Measurements from ENCODE around the gene INPP4A. TPM values are rescaled to one million over a fixed set of nuclear protein-coding genes. Genes with fewer than 3 reads are reported as not detected.

INPP4A gene
- total and polyA plus RNA-seq, 10 of the 15 experiments (the other 5 are each of a cell fraction or from before 2014, with no cell fraction given): 4.7 to 62.3 (median 36.9) TPM

DNA sequence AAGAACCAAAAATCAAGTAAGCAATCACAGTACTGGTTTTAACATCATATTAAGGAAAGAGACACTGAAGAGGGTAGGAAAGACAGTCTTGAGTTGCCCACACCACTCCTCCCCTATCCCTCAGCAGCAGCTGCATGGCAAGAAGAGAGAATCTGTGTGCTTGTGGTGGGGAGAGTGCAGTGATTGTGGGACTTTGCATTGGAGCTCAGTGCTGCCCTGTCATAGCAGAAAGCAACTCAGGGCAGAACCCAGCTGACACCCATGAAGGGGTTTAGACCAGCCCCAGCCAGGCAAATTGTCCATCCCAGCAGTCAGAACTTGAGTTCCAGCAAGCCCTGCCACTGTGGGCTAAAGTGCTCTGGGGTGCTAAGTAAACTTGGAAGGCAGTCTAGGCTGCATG lies 40.8 kb upstream of the INPP4A start (continued):
- TF ChIP-seq, protein P1, sequence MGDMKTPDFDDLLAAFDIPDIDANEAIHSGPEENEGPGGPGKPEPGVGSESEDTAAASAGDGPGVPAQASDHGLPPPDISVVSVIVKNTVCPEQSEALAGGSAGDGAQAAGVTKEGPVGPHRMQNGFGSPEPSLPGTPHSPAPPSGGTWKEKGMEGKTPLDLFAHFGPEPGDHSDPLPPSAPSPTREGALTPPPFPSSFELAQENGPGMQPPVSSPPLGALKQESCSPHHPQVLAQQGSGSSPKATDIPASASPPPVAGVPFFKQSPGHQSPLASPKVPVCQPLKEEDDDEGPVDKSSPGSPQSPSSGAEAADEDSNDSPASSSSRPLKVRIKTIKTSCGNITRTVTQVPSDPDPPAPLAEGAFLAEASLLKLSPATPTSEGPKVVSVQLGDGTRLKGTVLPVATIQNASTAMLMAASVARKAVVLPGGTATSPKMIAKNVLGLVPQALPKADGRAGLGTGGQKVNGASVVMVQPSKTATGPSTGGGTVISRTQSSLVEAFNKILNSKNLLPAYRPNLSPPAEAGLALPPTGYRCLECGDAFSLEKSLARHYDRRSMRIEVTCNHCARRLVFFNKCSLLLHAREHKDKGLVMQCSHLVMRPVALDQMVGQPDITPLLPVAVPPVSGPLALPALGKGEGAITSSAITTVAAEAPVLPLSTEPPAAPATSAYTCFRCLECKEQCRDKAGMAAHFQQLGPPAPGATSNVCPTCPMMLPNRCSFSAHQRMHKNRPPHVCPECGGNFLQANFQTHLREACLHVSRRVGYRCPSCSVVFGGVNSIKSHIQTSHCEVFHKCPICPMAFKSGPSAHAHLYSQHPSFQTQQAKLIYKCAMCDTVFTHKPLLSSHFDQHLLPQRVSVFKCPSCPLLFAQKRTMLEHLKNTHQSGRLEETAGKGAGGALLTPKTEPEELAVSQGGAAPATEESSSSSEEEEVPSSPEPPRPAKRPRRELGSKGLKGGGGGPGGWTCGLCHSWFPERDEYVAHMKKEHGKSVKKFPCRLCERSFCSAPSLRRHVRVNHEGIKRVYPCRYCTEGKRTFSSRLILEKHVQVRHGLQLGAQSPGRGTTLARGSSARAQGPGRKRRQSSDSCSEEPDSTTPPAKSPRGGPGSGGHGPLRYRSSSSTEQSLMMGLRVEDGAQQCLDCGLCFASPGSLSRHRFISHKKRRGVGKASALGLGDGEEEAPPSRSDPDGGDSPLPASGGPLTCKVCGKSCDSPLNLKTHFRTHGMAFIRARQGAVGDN (IDR thresholded peaks at IDR 0.05): no peak
- TF ChIP-seq MYB (IDR thresholded peaks at IDR 0.05; ENCODE audit: borderline replicate concordance, low read depth, low read length) (no peak), CREB1 (IDR thresholded peaks at IDR 0.05; ENCODE audit: low read depth) (no peak)

DNA sequence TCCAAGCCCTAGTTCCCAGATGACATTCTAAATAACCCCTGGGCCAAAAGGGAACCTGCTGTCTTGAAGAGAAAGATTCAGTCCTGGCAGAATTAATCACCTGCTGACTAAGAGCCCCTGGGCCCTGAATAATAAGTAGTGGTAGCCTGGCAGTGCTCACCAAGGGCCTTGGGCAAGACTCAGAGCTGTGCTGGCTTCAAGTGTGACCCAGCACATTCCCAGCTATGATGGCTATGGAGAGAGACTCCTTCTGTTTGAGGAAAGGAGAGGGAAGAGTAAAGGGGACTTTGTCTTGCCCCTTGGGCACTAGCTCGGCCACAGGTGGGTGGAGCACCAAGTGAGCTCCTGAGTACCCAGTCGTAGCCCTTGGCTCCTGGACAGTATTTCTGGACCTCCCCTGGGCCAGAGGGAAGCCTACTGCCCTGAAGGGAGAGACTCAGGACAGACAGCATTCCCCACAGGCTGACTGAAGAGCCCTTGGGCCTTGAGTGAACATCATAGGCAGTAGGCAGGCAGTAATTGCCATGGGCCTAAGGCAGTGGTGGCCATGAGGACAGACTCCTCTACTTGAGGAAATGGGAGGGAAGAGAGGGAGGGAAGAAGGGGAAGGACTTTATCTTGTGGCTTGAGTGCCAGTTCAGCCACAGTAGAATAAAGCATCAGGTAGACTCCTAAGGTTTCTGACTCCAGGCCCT lies 40.0 kb upstream of the INPP4A start:
- Histone ChIP-seq H4K20me1 (ENCODE audit: control insufficient read depth, insufficient read depth) (no peaks in the 10 kb centered on the region), H3K4me2 (ENCODE audit: control insufficient read depth, insufficient read depth) (no peak overlapping the region), H3K36me3 (ENCODE audit: control insufficient read depth in 2 of 2, insufficient read depth in 2 of 2, low read length in 1 of 2) (no peaks in the 10 kb centered on the region; a peak in 1 of 4 replicates), H3K27ac (ENCODE audit: control insufficient read depth, insufficient read depth) (no peak overlapping the region), H3K27me3 (replicated peaks in 1 of 2; ENCODE audit: control insufficient read depth in 2 of 2, insufficient read depth in 2 of 2, low read length in 1 of 2) (peaks cover 0 to 4% of the 10 kb centered on the region in 2 experiments; a peak in 3 of 4 replicates), H3K9me3 (replicated peaks; ENCODE audit: control insufficient read depth, insufficient read depth, low read length) (no peaks in the 10 kb centered on the region), H2AFZ (ENCODE audit: control insufficient read depth, low read depth, low read length) (no peak overlapping the region), H3K4me3 (no peak overlapping the region), H3K4me1 (ENCODE audit: control insufficient read depth, insufficient read depth, low read length) (no peaks in the 10 kb centered on the region), H3K9ac (ENCODE audit: control insufficient read depth, insufficient read depth, low read length) (no peak overlapping the region), H3K79me2 (ENCODE audit: control insufficient read depth, insufficient read depth, low read length) (no peaks in the 10 kb centered on the region)
- intact Hi-C loops (cut with micrococcal nuclease; ENCODE audit: unreplicated experiment) (no loop called here), in situ Hi-C loops (cut with MboI) (loop anchor here (25.0 kb wide), 1 partner anchor 658 kb away; no protein-coding TSS in a partner anchor)
- FAIRE-seq (no peak), ATAC-seq (no peak), DNase-seq (ENCODE audit: low read depth, low spot score) (no peak)
- WGBS (ENCODE audit: insufficient coverage, insufficient replicate concordance, low lambda C conversion rate, missing lambda C conversion rate): 21% methylated on average over 2 of the region's 2 CpGs
- ChIA-PET POLR2A (no interaction called here), RAD21 (ENCODE audit: unreplicated experiment) (no interaction called here), SMC1A (ENCODE audit: uncharacterized antibody, unreplicated experiment) (no interaction called here), CTCF (interaction anchor here (0.6 kb wide), 1 partner anchor 23 kb away, joined by 3 read pairs; no protein-coding TSS in a partner anchor)
- BruUV-seq (replicated peaks): no TSS peak
- TF ChIP-seq SRF (IDR thresholded peaks at IDR 0.05; ENCODE audit: low read depth in 2 of 2, low read length in 2 of 2): no peak
- no peak for TF ChIP-seq TAF1 (IDR thresholded peaks at IDR 0.05; ENCODE audit: borderline replicate concordance, low read depth, low read length)
- no peak for TF ChIP-seq STAT3 (IDR thresholded peaks at IDR 0.05; ENCODE audit: low read depth, low read length)
- TF ChIP-seq RFX5 (IDR thresholded peaks at IDR 0.05; ENCODE audit: low read depth, low read length): no peak
- TF ChIP-seq NFYB (IDR thresholded peaks at IDR 0.05; ENCODE audit: insufficient read depth, low read depth, low read length): no peak
- no peak for TF ChIP-seq TBL1XR1 (IDR thresholded peaks at IDR 0.05; ENCODE audit: low read depth, low read length)
- TF ChIP-seq PAX5 (IDR thresholded peaks at IDR 0.05; ENCODE audit: borderline replicate concordance, low read depth, low read length): no peak
- no peak for TF ChIP-seq CREM (IDR thresholded peaks at IDR 0.05; ENCODE audit: low read depth)
- TF ChIP-seq RB1 (IDR thresholded peaks at IDR 0.05; ENCODE audit: borderline replicate concordance): no peak
- TF ChIP-seq, protein P2, sequence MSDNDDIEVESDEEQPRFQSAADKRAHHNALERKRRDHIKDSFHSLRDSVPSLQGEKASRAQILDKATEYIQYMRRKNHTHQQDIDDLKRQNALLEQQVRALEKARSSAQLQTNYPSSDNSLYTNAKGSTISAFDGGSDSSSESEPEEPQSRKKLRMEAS (IDR thresholded peaks at IDR 0.05; ENCODE audit: low read depth, low read length): no peak
- no peak for TF ChIP-seq ZNF207 (IDR thresholded peaks at IDR 0.05; ENCODE audit: borderline replicate concordance)
- TF ChIP-seq, protein P3, sequence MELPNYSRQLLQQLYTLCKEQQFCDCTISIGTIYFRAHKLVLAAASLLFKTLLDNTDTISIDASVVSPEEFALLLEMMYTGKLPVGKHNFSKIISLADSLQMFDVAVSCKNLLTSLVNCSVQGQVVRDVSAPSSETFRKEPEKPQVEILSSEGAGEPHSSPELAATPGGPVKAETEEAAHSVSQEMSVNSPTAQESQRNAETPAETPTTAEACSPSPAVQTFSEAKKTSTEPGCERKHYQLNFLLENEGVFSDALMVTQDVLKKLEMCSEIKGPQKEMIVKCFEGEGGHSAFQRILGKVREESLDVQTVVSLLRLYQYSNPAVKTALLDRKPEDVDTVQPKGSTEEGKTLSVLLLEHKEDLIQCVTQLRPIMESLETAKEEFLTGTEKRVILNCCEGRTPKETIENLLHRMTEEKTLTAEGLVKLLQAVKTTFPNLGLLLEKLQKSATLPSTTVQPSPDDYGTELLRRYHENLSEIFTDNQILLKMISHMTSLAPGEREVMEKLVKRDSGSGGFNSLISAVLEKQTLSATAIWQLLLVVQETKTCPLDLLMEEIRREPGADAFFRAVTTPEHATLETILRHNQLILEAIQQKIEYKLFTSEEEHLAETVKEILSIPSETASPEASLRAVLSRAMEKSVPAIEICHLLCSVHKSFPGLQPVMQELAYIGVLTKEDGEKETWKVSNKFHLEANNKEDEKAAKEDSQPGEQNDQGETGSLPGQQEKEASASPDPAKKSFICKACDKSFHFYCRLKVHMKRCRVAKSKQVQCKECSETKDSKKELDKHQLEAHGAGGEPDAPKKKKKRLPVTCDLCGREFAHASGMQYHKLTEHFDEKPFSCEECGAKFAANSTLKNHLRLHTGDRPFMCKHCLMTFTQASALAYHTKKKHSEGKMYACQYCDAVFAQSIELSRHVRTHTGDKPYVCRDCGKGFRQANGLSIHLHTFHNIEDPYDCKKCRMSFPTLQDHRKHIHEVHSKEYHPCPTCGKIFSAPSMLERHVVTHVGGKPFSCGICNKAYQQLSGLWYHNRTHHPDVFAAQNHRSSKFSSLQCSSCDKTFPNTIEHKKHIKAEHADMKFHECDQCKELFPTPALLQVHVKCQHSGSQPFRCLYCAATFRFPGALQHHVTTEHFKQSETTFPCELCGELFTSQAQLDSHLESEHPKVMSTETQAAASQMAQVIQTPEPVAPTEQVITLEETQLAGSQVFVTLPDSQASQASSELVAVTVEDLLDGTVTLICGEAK (IDR thresholded peaks at IDR 0.05; ENCODE audit: borderline replicate concordance): no peak

Data from GM12878 (cell line).